KBM-7 (cell line): ENCODE data around the gene SMYD5.

Experiments used
- DNase-seq: peaks from one replicate; pipeline ENCODE4 v3.0.0-alpha.2; 2015
- in situ Hi-C: fragments of 300-500 bp; cut with MboI; formaldehyde crosslinking; loops from 2 replicates; pipeline ENCODE4 v1.14.3; 2020; ENCODE audit warnings: low sequenced_read_pairs, low pct_unique_long_range_greater_than_20kb, mixed read lengths

The SMYD5 gene

DNA sequence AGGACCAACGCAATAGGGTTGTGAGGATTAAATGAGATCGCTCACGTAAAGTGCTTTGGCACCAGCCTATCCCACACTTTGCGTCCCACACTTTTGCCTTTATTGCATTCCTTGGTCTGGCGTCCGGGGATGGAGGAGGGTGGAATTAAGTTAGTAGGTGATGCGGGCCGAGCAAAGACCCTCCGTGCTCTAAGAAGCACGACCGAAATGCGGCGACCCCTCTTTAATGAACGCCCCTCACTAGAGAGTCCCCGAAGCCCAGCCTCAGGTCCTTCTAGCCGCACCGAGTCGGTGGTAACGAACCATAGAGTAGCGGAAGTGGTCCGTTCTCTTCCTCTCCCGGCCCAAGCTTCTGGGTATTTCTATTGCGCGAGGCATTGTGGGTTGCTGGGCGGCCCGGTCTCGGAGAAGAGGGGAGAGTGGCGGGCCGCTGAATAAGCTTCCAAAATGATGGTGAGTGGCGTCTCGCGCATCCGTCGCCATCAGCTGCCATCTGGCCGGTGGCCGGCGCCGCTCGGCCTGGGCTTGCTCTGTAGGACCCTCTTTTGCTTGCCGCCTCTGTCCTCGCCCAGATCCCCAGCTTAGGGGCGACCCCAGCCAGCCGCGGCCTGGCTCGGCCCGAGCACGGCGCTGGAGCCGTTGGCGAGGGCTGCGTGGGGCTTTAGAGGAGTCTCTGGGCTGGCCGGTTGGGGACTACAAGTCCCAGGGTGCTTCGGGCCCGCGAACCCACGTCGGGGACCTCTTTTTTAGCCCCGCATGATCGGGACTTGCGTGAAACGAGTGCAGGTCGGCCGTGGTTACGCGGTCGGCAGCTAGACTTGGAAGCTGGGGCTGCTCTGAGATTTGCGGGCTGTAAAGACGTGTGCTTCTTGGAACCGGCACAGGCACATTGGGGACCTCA is 20.1 kb downstream of the SMYD5 start, which contains the start of gene CCT7:
TSS of gene CCT7 (plus strand) at position 377 of the 901 bp plus-strand sequence. CDS start at position 448, 71 bp downstream.
- DNase-seq = peak; percentile 92
- in situ Hi-C loops = no loop called here

DNA sequence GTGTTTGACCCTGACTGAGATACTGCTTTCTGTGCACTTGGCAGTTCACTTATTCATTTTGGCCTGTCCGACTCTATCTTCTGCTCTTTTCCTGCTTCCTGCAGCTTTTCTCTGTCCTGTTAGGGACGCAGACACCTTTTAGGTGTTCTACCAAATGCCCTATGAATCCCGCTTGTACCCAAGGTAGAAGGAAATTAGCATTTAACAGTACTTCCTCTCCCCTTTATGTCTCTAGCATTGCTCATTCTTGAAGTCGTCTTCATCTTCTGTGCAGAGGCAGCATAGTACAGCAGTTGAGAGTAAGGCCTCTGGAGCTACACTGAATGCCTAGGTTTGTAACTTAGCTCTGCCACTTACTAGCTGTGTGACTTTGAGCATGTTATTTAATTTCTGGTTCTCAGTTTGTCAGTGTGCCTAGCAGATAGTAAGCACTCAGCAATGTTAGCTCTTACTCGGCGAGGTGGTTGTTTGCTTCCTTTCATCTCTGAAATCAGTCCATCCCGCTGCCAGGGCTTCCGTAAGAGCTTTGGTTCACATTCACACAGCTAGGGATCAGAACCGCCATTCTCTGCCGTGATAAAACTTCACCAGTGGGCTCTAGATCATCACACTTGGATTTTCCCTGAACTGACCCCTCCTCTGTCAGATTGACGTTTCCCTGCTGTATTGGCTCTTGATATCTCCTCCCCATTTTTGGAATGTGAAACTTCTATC is 21.4 kb downstream of the SMYD5 start:
- in situ Hi-C loops = no loop called here
- peak; percentile 11 for DNase-seq

DNA sequence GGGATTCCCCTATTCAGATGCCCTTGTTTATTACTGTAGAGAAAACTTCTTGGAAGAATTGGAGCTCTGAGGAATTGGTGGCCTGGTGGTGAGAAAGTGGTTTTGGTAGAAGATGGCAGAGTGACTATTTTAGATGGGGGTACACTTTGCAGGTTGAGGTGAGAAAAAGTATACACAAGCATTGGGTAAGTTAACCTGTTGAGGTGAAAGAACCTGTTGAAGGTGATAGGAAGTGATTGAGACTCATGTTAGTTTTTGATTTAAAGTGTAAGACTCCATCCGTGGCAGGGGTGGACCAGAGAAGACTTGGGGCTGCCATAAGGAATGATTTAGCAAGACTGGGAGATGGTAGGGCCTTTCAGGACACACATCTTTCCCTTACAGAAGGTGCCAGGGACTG is 23.1 kb downstream of the SMYD5 start:
- DNase-seq = no peak
- in situ Hi-C loops = no loop called here

DNA sequence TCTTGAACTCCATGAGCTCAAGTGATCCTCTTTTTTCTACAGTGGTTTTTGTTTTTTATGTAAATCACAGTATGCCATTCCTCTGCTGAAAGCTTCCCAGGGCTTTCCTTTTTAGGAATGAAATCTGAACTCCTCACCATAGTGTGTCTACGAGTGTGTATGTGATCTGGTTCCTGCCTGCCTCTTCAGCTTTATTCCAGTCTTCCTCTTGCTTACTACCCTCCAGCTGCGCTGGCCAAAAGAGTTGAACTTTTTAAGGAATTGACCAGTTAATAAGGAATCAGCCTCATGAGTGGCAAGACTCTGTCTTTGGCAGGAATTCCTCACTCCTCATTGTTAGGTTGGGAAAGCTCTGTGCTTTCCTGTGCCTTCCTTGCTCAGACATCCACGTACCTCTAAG is 24.1 kb downstream of the SMYD5 start:
- no peak for DNase-seq
- in situ Hi-C loops = no loop called here

DNA sequence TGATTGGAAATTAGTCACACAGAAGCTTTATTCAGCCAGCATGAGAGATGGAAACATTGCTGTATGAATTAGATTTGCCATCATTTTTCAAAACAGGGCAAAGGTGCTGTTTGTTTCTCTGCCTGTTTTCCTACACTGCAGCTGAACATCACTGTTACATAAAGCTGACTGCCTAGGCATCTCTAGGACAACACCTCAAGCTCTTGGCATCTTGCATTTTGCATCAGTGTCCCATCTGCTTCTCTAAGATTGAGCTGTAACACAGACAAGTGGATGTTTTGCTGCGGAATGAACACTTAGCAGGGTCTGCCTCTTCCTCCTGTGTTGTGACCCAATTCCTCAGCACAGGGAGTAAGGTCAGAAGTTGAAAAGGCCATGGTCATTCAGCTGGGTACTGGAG is 24.9 kb downstream of the SMYD5 start:
- DNase-seq = no peak
- in situ Hi-C loops = no loop called here

DNA sequence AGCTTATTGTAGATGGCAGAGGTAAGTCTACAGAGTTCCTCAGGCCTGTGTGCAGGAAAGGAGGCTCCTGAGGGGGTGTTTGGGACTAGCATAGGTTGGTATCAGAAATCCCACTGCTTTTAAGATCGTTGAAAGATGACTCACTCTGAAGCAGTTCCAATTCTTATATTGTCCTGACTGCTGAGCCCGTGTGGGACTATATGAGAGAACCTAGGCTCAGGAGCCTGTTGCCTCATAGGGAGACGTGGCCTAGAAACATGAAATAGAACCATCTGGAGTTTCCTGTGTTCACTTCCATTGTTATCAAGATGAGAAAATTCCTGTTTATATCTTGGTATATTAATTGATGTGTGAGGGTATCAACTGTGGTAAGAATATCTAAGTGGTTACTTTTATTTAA is 25.7 kb downstream of the SMYD5 start:
- in situ Hi-C loops = no loop called here
- DNase-seq = no peak

DNA sequence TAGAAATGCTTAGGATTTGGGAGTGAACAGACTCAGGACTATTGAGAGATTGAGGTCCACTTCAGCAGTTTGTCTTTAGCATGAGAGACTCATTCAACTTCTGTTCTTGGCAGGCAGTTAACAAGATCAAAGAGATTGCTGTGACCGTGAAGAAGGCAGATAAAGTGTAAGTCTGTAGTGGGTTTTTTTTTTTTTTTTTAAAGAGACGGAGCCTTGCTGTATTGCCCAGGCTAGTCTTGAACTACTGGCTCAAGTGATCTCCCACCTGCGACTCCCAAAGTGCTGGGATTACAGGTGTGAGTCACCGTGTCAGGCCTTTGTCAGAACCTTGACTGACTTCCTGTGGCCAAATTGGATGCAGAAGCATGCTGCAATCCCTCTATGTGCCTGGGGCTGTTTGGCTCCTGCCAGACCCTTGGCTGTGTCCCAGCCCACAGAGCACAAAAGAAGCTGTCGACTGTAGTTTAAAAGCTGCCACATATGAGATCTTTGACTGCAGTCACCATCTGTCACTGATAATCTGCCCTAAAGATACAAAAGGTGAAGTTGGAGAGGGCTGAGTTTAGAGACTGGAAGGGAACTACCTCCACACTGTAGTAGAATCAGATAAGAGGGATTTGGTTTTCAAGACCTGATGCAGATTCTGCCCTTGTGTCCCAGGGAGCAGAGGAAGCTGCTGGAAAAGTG is 30.0 kb downstream of the SMYD5 start:
- DNase-seq = no peak
- in situ Hi-C loops = no loop called here

DNA sequence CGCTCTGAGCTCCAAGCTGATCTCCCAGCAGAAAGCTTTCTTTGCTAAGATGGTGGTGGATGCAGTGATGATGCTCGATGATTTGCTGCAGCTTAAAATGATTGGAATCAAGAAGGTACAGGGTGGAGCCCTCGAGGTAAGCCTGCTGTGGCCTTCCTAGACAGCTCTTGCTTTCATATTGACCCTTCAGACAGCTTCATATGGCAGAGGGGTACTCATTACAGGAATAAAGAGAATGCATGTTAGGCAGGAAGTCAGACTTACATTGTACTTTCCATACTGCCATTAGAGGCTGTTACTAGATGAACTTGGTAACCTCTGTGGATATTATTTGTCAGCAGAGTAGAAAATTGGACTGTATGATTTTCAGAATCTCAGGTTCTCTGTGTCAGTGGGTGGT is 30.5 kb downstream of the SMYD5 start:
- in situ Hi-C loops = no loop called here
- no peak for DNase-seq

DNA sequence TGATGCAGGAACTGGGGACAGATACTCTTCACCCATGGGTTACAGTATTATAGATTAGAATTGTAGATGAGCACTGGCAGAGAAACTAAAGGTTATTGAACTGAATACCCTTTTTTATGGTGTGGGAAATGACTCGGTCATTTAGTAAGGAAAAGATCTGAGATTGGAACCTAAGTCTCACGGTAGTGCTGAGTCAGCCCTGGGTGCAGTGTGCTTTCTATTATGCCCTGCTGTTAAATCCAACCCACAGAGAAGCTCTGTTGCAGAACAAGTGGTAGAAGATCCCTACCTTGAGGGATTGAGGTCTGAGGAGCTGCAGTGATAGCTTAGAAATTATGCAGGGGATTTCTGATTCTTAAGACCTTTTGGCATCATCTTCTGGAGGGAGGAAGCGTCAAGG is 32.8 kb downstream of the SMYD5 start:
- in situ Hi-C loops = no loop called here
- no peak for DNase-seq

DNA sequence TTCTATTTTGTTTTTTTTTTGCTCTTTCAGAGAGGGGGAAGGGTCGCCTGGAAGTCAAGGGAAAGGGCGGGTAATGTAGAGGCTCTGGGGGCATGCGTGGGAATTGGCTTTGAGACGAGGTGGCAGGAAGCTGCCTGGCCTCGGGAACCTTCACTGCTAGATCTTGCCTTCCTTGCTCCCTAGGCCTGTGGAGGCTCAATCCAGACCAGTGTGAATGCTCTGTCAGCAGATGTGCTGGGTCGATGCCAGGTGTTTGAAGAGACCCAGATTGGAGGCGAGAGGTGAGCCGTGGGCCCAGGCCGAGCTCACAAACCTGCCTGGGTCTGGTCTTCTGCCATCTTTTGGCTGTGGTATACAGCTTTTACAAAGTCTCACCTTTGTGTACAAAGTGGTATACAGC is 35.6 kb downstream of the SMYD5 start:
- in situ Hi-C loops = no loop called here
- no peak for DNase-seq

DNA sequence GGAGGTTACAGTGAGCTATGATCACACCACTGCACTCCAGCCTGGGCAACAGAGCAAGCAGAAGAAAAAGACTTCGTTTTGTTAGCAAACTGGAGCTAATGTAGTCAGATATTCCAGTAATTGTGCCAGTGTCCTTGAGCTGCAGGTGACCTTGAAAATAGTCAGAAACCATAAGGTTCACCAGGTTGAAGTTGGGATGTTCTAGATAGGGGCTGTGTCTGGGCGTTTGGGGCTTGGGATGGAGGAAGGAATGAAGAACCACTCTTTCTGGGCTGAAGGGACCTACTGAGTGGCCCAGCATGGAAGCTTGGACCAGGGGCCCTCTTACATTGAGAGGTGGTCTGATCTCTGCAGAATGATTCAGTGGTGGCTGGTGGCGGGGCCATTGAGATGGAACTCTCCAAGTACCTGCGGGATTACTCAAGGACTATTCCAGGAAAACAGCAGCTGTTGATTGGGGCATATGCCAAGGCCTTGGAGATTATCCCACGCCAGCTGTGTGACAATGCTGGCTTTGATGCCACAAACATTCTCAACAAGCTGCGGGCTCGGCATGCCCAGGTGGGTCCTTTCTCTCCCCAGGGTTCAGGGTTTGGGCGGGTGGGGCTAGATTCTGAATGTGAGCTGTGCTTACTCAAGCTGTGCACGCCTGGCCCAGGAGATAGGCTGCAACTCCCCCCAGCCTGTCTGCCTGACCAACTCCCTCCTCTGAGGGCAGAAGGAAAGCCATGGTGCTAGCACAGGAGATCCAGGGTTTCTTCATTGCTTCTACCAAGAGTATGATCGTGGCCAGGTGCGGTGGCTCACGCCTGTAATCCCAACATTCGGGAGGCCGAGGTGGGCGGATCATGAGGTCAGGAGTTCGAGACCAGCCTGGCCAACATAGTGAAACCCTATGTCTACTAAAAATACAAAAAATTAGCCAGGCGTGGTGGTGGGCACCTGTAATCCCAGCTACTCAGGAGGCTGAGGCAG is 37.1 kb downstream of the SMYD5 start:
- no peak for DNase-seq
- in situ Hi-C loops = no loop called here

DNA sequence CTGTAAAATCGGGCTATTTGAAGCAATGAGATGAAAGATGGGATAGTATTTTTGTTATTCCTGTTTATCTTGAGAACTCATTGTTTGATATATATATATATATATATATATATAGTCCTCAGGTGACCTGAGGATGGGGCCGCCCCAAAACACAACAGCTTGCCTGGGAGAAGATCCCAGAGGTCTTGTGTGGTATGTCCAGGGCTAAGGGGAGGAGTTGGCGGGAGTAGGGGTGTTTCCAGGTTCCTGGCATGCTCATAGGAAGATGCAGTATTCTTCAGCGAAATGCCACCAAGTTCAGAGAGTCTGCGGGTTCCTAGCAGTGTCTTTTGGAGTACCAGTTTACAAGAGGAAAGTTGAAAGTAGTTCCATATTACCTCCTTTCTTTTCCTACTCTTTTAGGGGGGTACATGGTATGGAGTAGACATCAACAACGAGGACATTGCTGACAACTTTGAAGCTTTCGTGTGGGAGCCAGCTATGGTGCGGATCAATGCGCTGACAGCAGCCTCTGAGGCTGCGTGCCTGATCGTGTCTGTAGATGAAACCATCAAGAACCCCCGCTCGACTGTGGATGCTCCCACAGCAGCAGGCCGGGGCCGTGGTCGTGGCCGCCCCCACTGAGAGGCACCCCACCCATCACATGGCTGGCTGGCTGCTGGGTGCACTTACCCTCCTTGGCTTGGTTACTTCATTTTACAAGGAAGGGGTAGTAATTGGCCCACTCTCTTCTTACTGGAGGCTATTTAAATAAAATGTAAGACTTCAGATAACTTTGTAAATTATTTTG is 38.4 kb downstream of the SMYD5 start:
- in situ Hi-C loops = no loop called here
- peak; percentile 7 for DNase-seq

DNA sequence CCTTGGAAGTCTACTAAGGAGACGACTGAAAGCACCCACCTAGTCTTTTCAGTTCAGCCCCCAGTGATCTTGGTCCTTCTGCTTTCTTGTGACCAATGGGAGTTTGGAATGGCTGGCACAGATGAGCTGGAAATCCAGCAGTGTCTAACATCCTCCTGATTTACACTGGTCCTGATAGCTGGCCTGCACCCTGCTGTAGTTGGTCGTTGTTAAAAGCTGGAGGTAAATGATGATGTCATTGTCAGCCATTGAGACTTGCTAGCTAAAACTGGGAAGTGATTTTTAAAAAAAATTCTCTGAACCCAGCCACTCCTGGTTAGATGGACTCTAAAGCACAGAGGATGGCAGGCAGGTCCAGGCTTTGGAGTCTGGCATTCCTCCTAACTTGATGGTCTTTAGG is 39.4 kb downstream of the SMYD5 start:
- DNase-seq = no peak
- in situ Hi-C loops = no loop called here

DNA sequence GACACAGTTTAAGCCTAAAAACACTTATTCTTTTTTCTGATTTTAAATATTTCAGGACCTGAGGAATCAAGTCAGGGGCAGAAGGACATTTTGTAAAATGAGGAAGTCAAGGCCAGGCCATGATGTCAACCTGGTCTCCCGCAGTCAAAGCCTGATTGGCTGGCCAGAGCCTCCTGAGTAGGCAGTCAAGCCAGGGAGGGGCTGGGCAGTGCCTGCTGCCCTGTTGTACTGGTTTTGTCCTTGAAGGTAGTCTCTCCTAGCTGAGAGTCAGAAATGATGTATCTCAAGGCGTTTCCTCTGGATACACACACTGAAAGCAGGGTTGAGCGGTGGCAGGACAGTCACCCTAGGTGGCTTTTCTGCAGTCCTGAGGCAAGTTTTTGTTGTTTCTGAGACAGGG is 39.9 kb downstream of the SMYD5 start:
- in situ Hi-C loops = no loop called here
- peak; percentile 76 for DNase-seq

DNA sequence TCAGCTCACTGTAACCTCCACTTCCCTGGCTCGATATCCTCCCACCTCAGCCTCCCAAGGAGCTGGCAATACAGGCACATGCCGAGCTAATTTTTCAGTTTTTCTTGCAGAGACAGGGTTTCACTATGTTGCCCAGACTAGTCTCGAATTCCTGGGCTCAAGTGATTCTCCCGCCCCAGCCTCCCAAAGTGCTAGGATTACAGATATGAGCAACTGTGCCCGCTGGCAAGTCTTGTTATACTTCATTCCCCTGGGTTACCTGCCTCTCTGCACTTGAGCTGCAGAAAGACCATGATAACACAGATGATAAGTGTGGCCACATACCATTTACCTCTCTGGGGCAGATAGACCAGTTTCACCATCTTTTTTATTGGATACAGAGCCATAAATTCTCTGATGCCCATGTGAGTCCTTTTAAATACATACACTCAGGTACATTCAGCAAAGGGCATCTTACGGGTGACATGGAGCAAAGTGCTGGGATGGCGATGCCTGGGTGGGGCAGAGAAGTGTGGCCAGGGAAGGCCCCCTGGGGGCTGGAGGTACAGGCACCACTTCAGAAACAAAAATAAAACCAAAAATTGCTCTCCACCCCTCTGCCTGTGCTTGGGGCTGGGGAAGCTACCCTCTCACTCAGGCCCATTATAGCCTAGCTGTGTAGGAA is 40.4 kb downstream of the SMYD5 start:
- in situ Hi-C loops = no loop called here
- DNase-seq = peak; percentile 3

DNA sequence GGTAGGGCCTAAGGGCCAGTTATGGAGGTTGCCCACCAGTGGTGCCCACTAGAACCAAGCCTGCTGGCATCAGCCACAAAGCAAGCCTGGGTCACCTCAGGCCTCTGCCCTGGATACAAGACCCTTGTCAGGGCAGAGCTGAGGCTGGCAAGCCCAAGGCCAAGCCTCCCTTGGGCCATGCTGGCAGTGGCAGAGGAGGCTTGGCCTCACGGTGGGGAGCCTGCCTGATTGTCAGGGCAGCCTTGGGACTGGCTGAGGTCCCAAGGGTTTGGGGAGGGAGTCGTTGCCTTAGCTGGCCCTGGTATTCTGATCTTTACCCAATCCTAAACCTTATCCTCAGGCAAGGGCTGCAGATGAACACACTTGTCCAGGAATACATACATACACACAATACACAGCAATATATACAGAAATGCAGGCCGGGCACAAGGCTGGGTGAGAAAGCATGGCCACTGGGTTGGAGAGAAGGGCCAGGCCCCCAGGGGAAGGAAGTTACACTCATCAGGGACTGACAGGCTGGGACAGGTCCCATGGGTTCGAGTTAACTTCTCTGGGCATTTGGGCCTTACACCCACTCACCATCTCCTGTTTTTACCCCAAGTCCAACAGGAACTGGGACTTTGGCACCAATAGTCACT is 41.1 kb downstream of the SMYD5 start:
- in situ Hi-C loops = no loop called here
- peak; percentile 9 for DNase-seq

DNA sequence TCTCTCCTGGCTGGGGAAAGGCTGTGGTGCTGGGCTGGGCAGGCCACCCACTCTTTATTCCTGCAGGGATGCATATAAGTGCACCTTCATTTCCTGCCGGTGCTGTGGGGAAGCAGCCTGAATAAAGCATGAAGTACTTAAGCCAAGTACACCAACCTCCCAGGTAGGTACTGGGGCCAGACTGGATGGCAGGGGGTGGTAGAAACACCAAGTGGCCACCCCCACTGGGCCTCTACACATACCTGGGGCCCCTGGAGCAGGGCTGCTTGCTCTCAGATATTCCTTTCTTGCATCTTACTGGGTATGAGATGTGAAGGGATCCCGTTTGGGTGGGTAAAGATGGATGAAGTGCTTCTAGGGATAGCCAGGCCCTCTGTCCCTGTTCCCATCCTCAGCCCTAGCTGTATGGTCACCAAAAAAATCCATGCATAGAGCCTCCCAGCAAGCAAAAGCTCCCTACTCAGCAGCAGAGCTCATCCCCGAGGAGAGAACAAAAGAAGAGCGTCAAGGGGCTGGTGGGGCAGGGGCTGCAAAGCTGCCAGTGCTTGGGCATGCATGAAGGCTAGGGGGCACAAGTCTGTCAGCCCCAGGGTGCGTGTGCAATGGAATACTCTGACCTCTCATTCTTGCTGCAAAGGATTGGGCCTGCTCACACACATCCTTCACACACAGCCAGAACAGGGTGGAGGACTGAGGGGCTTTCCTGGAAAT is 42.0 kb downstream of the SMYD5 start:
- no peak for DNase-seq
- in situ Hi-C loops = no loop called here
